GM12801 (cell line): ENCODE results near the gene SLC9A6.

Source experiments
- CTCF ChIP-seq: IDR thresholded peaks from one replicate; pipeline ENCODE4 v1.5.1; 2011; ENCODE audit warnings: control low read depth; ENCODE audit not compliant: insufficient read length; ENCODE audit errors: extremely low read depth

SLC9A6 gene

GRCh38 chrX:136015016-136015415, 29.8 kb downstream of the SLC9A6 start:
- no peak for TF ChIP-seq CTCF

- TF ChIP-seq CTCF: no peak
Measured at GRCh38 chrX:136016881-136017280, 31.6 kb downstream of the SLC9A6 start.

GRCh38 chrX:136019226-136019625, 34.0 kb downstream of the SLC9A6 start:
- no peak for TF ChIP-seq CTCF

- TF ChIP-seq CTCF: no peak
Measured at GRCh38 chrX:136021160-136021559, 35.9 kb downstream of the SLC9A6 start.

GRCh38 chrX:136021903-136022302, 36.7 kb downstream of the SLC9A6 start:
- no peak for TF ChIP-seq CTCF

- no peak for TF ChIP-seq CTCF
Measured at GRCh38 chrX:136025091-136025490, 39.9 kb downstream of the SLC9A6 start.

GRCh38 chrX:136028383-136028984, 43.2 kb downstream of the SLC9A6 start:
- TF ChIP-seq CTCF: no peak
